ENCODE measurements around the gene ERVFRD-1. TPM values are rescaled to one million over a fixed set of nuclear protein-coding genes. Genes with fewer than 3 reads are reported as not detected.

Gene ERVFRD-1
- total and polyA plus RNA-seq, 2 of the 13 experiments (the other 11 are each of a cell fraction or from before 2014, with no cell fraction given), result not detected

- TF ChIP-seq RBFOX2 (IDR thresholded peaks at IDR 0.05; ENCODE audit: low read depth, low read length), result no peak
- no peak for TF ChIP-seq TAF1 (CRISPR knock-in tag; IDR thresholded peaks at IDR 0.05)
- TF ChIP-seq AKNA (CRISPR knock-in tag; IDR thresholded peaks at IDR 0.05; ENCODE audit: borderline replicate concordance), result no peak
- TF ChIP-seq, protein P1, sequence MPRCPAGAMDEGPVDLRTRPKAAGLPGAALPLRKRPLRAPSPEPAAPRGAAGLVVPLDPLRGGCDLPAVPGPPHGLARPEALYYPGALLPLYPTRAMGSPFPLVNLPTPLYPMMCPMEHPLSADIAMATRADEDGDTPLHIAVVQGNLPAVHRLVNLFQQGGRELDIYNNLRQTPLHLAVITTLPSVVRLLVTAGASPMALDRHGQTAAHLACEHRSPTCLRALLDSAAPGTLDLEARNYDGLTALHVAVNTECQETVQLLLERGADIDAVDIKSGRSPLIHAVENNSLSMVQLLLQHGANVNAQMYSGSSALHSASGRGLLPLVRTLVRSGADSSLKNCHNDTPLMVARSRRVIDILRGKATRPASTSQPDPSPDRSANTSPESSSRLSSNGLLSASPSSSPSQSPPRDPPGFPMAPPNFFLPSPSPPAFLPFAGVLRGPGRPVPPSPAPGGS (CRISPR knock-in tag; IDR thresholded peaks at IDR 0.05), result peak; percentile 74; the same call in 1 of the 2 replicates
- no peak for TF ChIP-seq ZNF12 (CRISPR knock-in tag; IDR thresholded peaks at IDR 0.05)
- TF ChIP-seq ZNF878 (CRISPR knock-in tag; IDR thresholded peaks at IDR 0.05), result no peak
- TF ChIP-seq ZNF253 (CRISPR knock-in tag; IDR thresholded peaks at IDR 0.05; ENCODE audit: borderline replicate concordance), result no peak
- no peak for TF ChIP-seq RNF219 (CRISPR knock-in tag; IDR thresholded peaks at IDR 0.05)
- peak; percentile 92 for TF ChIP-seq HNF4A (CRISPR knock-in tag; IDR thresholded peaks at IDR 0.05)
- no peak; the same call in 1 of the 2 replicates for TF ChIP-seq TCF7L2 (IDR thresholded peaks at IDR 0.05; ENCODE audit: low read depth, low read length)
- TF ChIP-seq NFE2 (CRISPR knock-in tag; IDR thresholded peaks at IDR 0.05), result no peak
- peak; percentile 75 for TF ChIP-seq KAT8 (CRISPR knock-in tag; IDR thresholded peaks at IDR 0.05)
- TF ChIP-seq PLRG1 (conservative IDR thresholded peaks at IDR 0.05), result no peak
- TF ChIP-seq HNRNPUL1 (IDR thresholded peaks at IDR 0.05; ENCODE audit: low read depth, low read length), result no peak
- TF ChIP-seq POLR2A (IDR thresholded peaks at IDR 0.05; ENCODE audit: insufficient read depth in 1 of 2, low read depth in 2 of 2, low read length in 2 of 2), result no peak
- no peak for TF ChIP-seq AGO1 (IDR thresholded peaks at IDR 0.05; ENCODE audit: low read depth, low read length, poor library complexity, severe bottlenecking)
- no peak for TF ChIP-seq ZNF660 (CRISPR knock-in tag; IDR thresholded peaks at IDR 0.05; ENCODE audit: borderline replicate concordance, low read depth)
- TF ChIP-seq ZFP37 (CRISPR knock-in tag; IDR thresholded peaks at IDR 0.05; ENCODE audit: borderline replicate concordance), result no peak
- peak; percentile 63; the same call in 1 of the 2 replicates for TF ChIP-seq ELF3 (CRISPR knock-in tag; IDR thresholded peaks at IDR 0.05)
- TF ChIP-seq DNMT3B (CRISPR knock-in tag; conservative IDR thresholded peaks at IDR 0.05), result no peak
These were observed 44.8 kb downstream of the ERVFRD-1 start (continued) for GRCh38 chr6:11066505-11067347.

Data from HepG2 (cell line).